ENCODE results near the gene SLC19A1. TPM values are rescaled to one million over a fixed set of nuclear protein-coding genes. Genes with fewer than 3 reads are reported as not detected.

Gene SLC19A1
- total RNA-seq, 4 donors from 2014 or later: 3.3 to 27.9 (median 11.4) TPM

DNA sequence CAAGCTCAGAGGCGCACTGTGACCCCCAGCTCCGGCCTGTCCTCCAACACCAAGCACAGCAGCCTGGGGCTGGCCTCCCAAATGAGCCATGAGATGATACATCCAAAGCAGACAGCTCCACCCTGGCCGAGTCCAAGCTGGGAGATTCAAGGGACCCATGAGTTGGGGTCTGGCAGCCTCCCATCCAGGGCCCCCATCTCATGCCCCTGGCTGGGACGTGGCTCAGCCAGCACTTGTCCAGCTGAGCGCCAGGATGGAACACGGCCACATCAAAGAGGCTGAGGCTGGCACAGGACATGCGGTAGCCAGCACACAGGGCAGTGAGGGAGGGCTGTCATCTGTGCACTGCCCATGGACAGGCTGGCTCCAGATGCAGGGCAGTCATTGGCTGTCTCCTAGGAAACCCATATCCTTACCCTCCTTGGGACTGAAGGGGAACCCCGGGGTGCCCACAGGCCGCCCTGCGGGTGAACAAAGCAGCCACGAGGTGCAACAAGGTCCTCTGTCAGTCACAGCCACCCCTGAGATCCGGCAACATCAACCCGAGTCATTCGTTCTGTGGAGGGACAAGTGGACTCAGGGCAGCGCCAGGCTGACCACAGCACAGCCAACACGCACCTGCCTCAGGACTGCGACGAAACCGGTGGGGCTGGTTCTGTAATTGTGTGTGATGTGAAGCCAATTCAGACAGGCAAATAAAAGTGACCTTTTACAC is 29.1 kb downstream of the SLC19A1 start:
- H3K27ac ChIP-seq: no peak overlapping the region
- DNase-seq (ENCODE audit: low spot score in 2 of 2): no peak
- peaks cover 0 to 87% (median 3%) of the 10 kb centered on the region in 3 donors for H3K36me3 ChIP-seq
- no peak overlapping the region for H3K4me3 ChIP-seq
- WGBS, 2 donors: 74 to 76% methylated on average over 17 of the region's 19 CpGs
- peaks cover 0 to 5% (median 0%) of the 10 kb centered on the region in 4 donors for H3K9me3 ChIP-seq
- no peak for TF ChIP-seq POLR2A (IDR thresholded peaks at IDR 0.05)
- TF ChIP-seq, protein P1, sequence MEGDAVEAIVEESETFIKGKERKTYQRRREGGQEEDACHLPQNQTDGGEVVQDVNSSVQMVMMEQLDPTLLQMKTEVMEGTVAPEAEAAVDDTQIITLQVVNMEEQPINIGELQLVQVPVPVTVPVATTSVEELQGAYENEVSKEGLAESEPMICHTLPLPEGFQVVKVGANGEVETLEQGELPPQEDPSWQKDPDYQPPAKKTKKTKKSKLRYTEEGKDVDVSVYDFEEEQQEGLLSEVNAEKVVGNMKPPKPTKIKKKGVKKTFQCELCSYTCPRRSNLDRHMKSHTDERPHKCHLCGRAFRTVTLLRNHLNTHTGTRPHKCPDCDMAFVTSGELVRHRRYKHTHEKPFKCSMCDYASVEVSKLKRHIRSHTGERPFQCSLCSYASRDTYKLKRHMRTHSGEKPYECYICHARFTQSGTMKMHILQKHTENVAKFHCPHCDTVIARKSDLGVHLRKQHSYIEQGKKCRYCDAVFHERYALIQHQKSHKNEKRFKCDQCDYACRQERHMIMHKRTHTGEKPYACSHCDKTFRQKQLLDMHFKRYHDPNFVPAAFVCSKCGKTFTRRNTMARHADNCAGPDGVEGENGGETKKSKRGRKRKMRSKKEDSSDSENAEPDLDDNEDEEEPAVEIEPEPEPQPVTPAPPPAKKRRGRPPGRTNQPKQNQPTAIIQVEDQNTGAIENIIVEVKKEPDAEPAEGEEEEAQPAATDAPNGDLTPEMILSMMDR (IDR thresholded peaks at IDR 0.05): no peak
- TF ChIP-seq EP300 (IDR thresholded peaks at IDR 0.05): no peak
- no peaks in the 10 kb centered on the region for H3K27me3 ChIP-seq
- no peaks in the 10 kb centered on the region for H3K4me1 ChIP-seq

GRCh38 chr21:45512626-45513002 is 29.6 kb downstream of the SLC19A1 start:
- no peak for DNase-seq (ENCODE audit: low spot score in 2 of 2)
- 87 to 88% methylated on average over 8 of the region's 8 CpGs for WGBS, 2 donors
- Histone ChIP-seq H3K4me1 (no peaks in the 10 kb centered on the region), H3K9me3 (peaks cover 0 to 1% (median 0%) of the 10 kb centered on the region in 4 donors), H3K4me3 (no peak overlapping the region), H3K27ac (no peak overlapping the region), H3K27me3 (no peaks in the 10 kb centered on the region), H3K36me3 (peaks cover 0 to 87% (median 3%) of the 10 kb centered on the region in 3 donors)
- no peak for TF ChIP-seq EP300 (IDR thresholded peaks at IDR 0.05)
- TF ChIP-seq POLR2A (IDR thresholded peaks at IDR 0.05): no peak

- 80 to 81% methylated on average over 29 to 30 of the region's 35 CpGs for WGBS, 2 donors
- H3K4me3 ChIP-seq: no peak overlapping the region
- no peak for DNase-seq (ENCODE audit: low spot score in 2 of 2)
- no peaks in the 10 kb centered on the region for H3K9me3 ChIP-seq
- TF ChIP-seq, protein P1 (IDR thresholded peaks at IDR 0.05): no peak
- TF ChIP-seq POLR2A (IDR thresholded peaks at IDR 0.05) (no peak), EP300 (IDR thresholded peaks at IDR 0.05) (no peak)
- H3K27ac ChIP-seq: no peak overlapping the region
- no peaks in the 10 kb centered on the region for H3K27me3 ChIP-seq
- no peaks in the 10 kb centered on the region for H3K4me1 ChIP-seq
- H3K36me3 ChIP-seq: peaks cover 0 to 85% (median 3%) of the 10 kb centered on the region in 3 donors
Measured at GRCh38 chr21:45511661-45512431, 30.4 kb downstream of the SLC19A1 start.

DNA sequence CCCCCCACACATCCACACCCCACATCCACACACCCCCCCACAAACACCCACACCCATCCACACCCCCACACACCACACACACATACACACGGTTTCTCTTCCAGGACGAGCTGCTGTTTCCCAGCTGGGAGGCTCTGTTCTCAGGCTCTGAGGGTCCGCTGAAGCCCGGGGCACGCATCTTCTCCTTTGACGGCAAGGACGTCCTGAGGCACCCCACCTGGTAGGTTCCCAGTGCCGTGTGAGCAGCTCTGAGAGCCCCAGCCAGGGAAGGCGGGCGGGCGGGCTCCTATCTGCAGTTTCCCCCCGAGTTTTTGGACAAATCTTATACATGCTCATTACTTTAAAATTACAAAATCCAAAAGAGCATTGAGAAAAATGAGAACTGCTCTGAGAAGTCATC is 31.2 kb downstream of the SLC19A1 start:
- H3K27ac ChIP-seq: no peak overlapping the region
- WGBS, 2 donors: 80 to 85% methylated on average over 12 of the region's 12 CpGs
- H3K36me3 ChIP-seq: peaks cover 0 to 85% (median 3%) of the 10 kb centered on the region in 3 donors
- no peak for TF ChIP-seq EP300 (IDR thresholded peaks at IDR 0.05)
- TF ChIP-seq, protein P1 (IDR thresholded peaks at IDR 0.05): no peak
- H3K27me3 ChIP-seq: no peaks in the 10 kb centered on the region
- H3K4me1 ChIP-seq: no peaks in the 10 kb centered on the region
- DNase-seq (ENCODE audit: low spot score in 2 of 2): no peak
- H3K4me3 ChIP-seq: no peak overlapping the region
- no peaks in the 10 kb centered on the region for H3K9me3 ChIP-seq

- TF ChIP-seq POLR2A (IDR thresholded peaks at IDR 0.05) (no peak), EP300 (IDR thresholded peaks at IDR 0.05) (no peak)
- TF ChIP-seq, protein P1 (IDR thresholded peaks at IDR 0.05): no peak
- no peaks in the 10 kb centered on the region for H3K9me3 ChIP-seq
- WGBS, 2 donors: 91 to 100% methylated on average over 3 to 4 of the region's 11 CpGs
- H3K4me1 ChIP-seq: no peaks in the 10 kb centered on the region
- H3K4me3 ChIP-seq: no peak overlapping the region
- peaks cover 0 to 85% (median 3%) of the 10 kb centered on the region in 3 donors for H3K36me3 ChIP-seq
- no peak for DNase-seq (ENCODE audit: low spot score in 2 of 2)
- no peak overlapping the region for H3K27ac ChIP-seq
- H3K27me3 ChIP-seq: no peaks in the 10 kb centered on the region
Measured at GRCh38 chr21:45510466-45510955, 31.7 kb downstream of the SLC19A1 start.

All from tibial nerve (tissue), 4 donors.